ENCODE measurements around the gene RFXAP. TPM values are rescaled to one million over a fixed set of nuclear protein-coding genes. Genes with fewer than 3 reads are reported as not detected.
"Not testable (repeated sequence)": the region's sequence is repeated elsewhere in the genome, so short reads cannot be mapped to it uniquely, and the experiment has no call there.

Gene RFXAP
- total and polyA plus RNA-seq, 2 of the 4 experiments (the other 2 are of a cell fraction), result 0.54 to 2.7 TPM

- H3K18ac ChIP-seq (ENCODE audit: low read depth, low read length); H3K27ac ChIP-seq (ENCODE audit: insufficient read depth, low read length); H3K79me1 ChIP-seq (ENCODE audit: low read depth in 1 of 2, low read length in 2 of 2); H3K4me1 ChIP-seq (ENCODE audit: control insufficient read depth, insufficient read depth, low read length); H3K9me3 ChIP-seq (ENCODE audit: control insufficient read depth, insufficient read depth, low read length); H3K4me3 ChIP-seq (ENCODE audit: insufficient read depth, low read depth, low read length); H3K27me3 ChIP-seq (ENCODE audit: control insufficient read depth, insufficient read depth, low read length); H2AFZ ChIP-seq (replicated peaks; ENCODE audit: low read length, poor library complexity); H2BK120ac ChIP-seq (ENCODE audit: low read depth, low read length); H3K4ac ChIP-seq (ENCODE audit: low read depth, low read length); H2AK5ac ChIP-seq (ENCODE audit: low read depth, low read length); intact Hi-C loops (cut with micrococcal nuclease); dilution Hi-C loops (cut with HindIII; ENCODE audit: low sequenced_read_pairs, unreplicated experiment); H2BK15ac ChIP-seq (ENCODE audit: low read depth, low read length); CTCF ChIA-PET; H3K23ac ChIP-seq (ENCODE audit: low read depth, low read length); POLR2A ChIA-PET (ENCODE audit: unreplicated experiment); in situ Hi-C loops (cut with MboI; ENCODE audit: low sequenced_read_pairs); H3K14ac ChIP-seq (replicated peaks; ENCODE audit: low read depth, low read length); H2BK20ac ChIP-seq (ENCODE audit: low read depth, low read length); ATAC-seq (ENCODE audit: low read depth); H2BK5ac ChIP-seq (ENCODE audit: low read depth, low read length, poor library complexity, severe bottlenecking); H3K36me3 ChIP-seq (ENCODE audit: control insufficient read depth, insufficient read depth, low read length); DNase-seq; H4K91ac ChIP-seq (ENCODE audit: insufficient read depth, low read depth, low read length); H2AK9ac ChIP-seq (replicated peaks; ENCODE audit: low read depth, low read length, poor library complexity); H3K9ac ChIP-seq (ENCODE audit: low read depth, low read length); H3K4me2 ChIP-seq (ENCODE audit: low read depth, low read length); H4K8ac ChIP-seq (ENCODE audit: low read depth in 2 of 2, low read length in 2 of 2); H3K9me1 ChIP-seq (ENCODE audit: insufficient read depth, low read length); H3K56ac ChIP-seq (ENCODE audit: extremely low read depth, insufficient read depth, low read length); BruUV-seq (replicated peaks); H4K20me1 ChIP-seq (ENCODE audit: insufficient read depth, low read length); H4K5ac ChIP-seq (ENCODE audit: low read depth, low read length): not testable (repeated sequence)
- no CpG with 5 or more reads among the region's 4 CpGs for WGBS, 2 experiments (ENCODE audit: extremely low coverage in 2 of 2, insufficient read length in 1 of 2)
Observed at GRCh38 chr13:36786175-36786574, 32.8 kb upstream of the RFXAP start.

Measured in IMR-90 (cell line).